ENCODE measurements around the gene C5orf58.

C5orf58 gene

GRCh38 chr5:170286386-170286925 lies 53.7 kb downstream of the C5orf58 start:
- Histone ChIP-seq H3K4me3 (ENCODE audit: low read length) (no peak overlapping the region), H3K27me3 (ENCODE audit: insufficient read depth, low read length) (no peaks in the 10 kb centered on the region), H3K9ac (ENCODE audit: low read depth, low read length) (no peak overlapping the region), H3K36me3 (ENCODE audit: insufficient read depth, low read length) (no peaks in the 10 kb centered on the region), H3K27ac (ENCODE audit: low read depth, low read length) (no peak overlapping the region), H3K4me1 (ENCODE audit: insufficient read depth, low read length) (no peaks in the 10 kb centered on the region; the same call in 1 of the 2 replicates), H3K9me3 (ENCODE audit: insufficient read depth, low read depth, low read length) (peaks cover 18% of the 10 kb centered on the region)
- 47% methylated on average over 2 of the region's 3 CpGs for WGBS

- no peaks in the 10 kb centered on the region for H3K36me3 ChIP-seq (ENCODE audit: insufficient read depth, low read length)
- H3K27ac ChIP-seq (ENCODE audit: low read depth, low read length): no peak overlapping the region
- no peak overlapping the region for H3K9ac ChIP-seq (ENCODE audit: low read depth, low read length)
- H3K4me1 ChIP-seq (ENCODE audit: insufficient read depth, low read length): no peaks in the 10 kb centered on the region; the same call in 1 of the 2 replicates
- 97% methylated on average over 1 of the region's 1 CpG for WGBS
- no peaks in the 10 kb centered on the region for H3K27me3 ChIP-seq (ENCODE audit: insufficient read depth, low read length)
- H3K4me3 ChIP-seq (ENCODE audit: low read length): no peak overlapping the region
- peaks cover 18% of the 10 kb centered on the region for H3K9me3 ChIP-seq (ENCODE audit: insufficient read depth, low read depth, low read length)
Observed at GRCh38 chr5:170287532-170287931, 54.7 kb downstream of the C5orf58 start.

DNA sequence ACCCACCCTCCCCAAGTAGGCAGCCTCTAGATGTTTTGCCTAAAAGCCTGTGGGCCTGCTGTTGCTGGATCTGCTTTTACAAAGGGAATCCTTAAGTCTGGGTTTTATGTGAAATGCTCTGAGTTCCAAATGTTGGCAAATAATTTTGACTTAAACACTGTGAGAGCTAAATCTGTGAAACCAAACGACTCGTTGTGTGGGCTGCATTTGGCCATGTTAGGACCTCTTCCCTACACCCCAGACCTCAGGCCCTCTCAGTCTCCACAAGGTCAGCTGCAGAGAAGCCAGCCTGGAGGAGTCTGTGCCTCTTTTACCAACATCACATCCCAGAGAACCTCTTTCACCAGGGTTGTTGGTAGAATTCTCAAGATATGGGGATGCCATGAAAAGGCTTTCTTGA lies 55.4 kb downstream of the C5orf58 start:
- Histone ChIP-seq H3K9ac (ENCODE audit: low read depth, low read length) (no peak overlapping the region), H3K9me3 (ENCODE audit: insufficient read depth, low read depth, low read length) (peaks cover 18% of the 10 kb centered on the region), H3K4me1 (ENCODE audit: insufficient read depth, low read length) (no peaks in the 10 kb centered on the region; the same call in 1 of the 2 replicates), H3K27ac (ENCODE audit: low read depth, low read length) (no peak overlapping the region), H3K36me3 (ENCODE audit: insufficient read depth, low read length) (no peaks in the 10 kb centered on the region), H3K27me3 (ENCODE audit: insufficient read depth, low read length) (no peaks in the 10 kb centered on the region), H3K4me3 (ENCODE audit: low read length) (no peak overlapping the region)
- 96% methylated on average over 2 of the region's 2 CpGs for WGBS

DNA sequence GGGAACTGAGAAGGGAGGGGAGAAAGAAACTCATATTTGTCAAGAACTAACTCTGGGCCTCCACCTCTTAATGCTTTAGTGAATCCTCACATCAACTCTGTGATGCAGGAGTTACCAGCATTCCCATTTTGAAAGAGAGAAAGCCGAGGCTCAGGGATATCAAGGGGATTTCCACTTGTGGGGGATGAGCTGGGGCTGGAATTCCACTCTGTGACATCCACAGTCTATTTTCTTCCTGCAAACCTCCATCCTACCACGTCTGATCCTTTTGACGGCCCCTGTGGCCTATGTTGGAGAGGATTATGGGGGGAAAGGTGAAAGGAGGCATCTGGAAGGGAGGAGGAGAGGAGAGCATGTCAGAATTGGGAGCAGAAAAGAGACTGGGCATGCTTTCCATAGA lies 55.8 kb downstream of the C5orf58 start:
- Histone ChIP-seq H3K27me3 (ENCODE audit: insufficient read depth, low read length) (no peaks in the 10 kb centered on the region), H3K9me3 (ENCODE audit: insufficient read depth, low read depth, low read length) (peaks cover 18% of the 10 kb centered on the region), H3K4me3 (ENCODE audit: low read length) (no peak overlapping the region), H3K4me1 (ENCODE audit: insufficient read depth, low read length) (no peaks in the 10 kb centered on the region; the same call in 1 of the 2 replicates), H3K27ac (ENCODE audit: low read depth, low read length) (no peak overlapping the region), H3K36me3 (ENCODE audit: insufficient read depth, low read length) (no peaks in the 10 kb centered on the region), H3K9ac (ENCODE audit: low read depth, low read length) (no peak overlapping the region)
- 93% methylated on average over 3 of the region's 3 CpGs for WGBS

DNA sequence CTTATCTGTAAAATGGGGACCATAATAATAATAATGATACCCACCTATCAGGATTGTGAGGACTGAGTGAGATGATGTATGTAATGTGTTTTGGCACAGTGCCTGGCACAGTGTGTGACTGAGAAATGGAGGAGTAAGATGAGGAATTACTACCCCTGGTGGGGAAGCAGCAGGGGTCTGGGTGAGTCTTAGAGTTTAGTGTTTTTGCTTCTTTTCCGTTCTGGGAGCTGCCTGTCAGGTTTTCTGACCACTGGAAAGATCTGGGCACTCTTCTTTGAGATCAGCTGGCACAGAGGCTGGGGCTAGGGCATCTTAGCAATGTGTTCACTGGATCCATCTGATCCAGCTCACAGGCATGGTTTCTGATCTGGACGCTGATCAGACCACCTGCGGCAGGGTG lies 56.3 kb downstream of the C5orf58 start:
- Histone ChIP-seq H3K36me3 (ENCODE audit: insufficient read depth, low read length) (no peaks in the 10 kb centered on the region), H3K27me3 (ENCODE audit: insufficient read depth, low read length) (no peaks in the 10 kb centered on the region), H3K9me3 (ENCODE audit: insufficient read depth, low read depth, low read length) (peaks cover 13% of the 10 kb centered on the region), H3K9ac (ENCODE audit: low read depth, low read length) (no peak overlapping the region), H3K4me3 (ENCODE audit: low read length) (no peak overlapping the region), H3K4me1 (ENCODE audit: insufficient read depth, low read length) (no peaks in the 10 kb centered on the region; the same call in 1 of the 2 replicates), H3K27ac (ENCODE audit: low read depth, low read length) (no peak overlapping the region)
- WGBS: 91% methylated on average over 3 of the region's 3 CpGs

DNA sequence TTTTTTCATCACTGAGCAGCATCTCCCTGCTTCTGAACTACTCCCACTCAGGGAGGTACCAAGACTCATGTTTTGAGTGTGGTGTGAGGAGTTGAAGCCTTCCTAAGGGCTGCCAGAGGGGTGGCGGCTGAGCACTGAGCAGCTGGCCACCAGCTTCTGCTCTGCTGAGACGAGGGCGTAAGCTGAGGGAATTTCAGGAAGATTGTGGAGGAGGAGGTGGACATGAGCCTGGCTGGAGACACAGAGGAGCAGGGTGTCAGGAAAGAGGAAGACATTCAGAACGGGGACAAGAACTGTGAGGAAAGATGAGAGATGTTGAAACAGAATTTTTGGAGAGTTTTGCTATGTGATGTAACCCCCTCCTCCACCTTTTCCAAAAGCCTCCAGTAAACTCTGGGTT lies 57.0 kb downstream of the C5orf58 start:
- Histone ChIP-seq H3K27me3 (ENCODE audit: insufficient read depth, low read length) (no peaks in the 10 kb centered on the region), H3K9ac (ENCODE audit: low read depth, low read length) (no peak overlapping the region)
- WGBS: 88% methylated on average over 4 of the region's 4 CpGs

GRCh38 chr5:170290498-170290897 lies 57.7 kb downstream of the C5orf58 start:
- H3K27me3 ChIP-seq (ENCODE audit: insufficient read depth, low read length): no peaks in the 10 kb centered on the region
- H3K36me3 ChIP-seq (ENCODE audit: insufficient read depth, low read length): no peaks in the 10 kb centered on the region
- peaks cover 6% of the 10 kb centered on the region for H3K9me3 ChIP-seq (ENCODE audit: insufficient read depth, low read depth, low read length)
- 93% methylated on average over 3 of the region's 3 CpGs for WGBS
- no peaks in the 10 kb centered on the region; the same call in 1 of the 2 replicates for H3K4me1 ChIP-seq (ENCODE audit: insufficient read depth, low read length)
- H3K9ac ChIP-seq (ENCODE audit: low read depth, low read length): no peak overlapping the region
- H3K4me3 ChIP-seq (ENCODE audit: low read length): no peak overlapping the region
- H3K27ac ChIP-seq (ENCODE audit: low read depth, low read length): no peak overlapping the region

More for the DNA sequence above, 57.0 kb downstream of the C5orf58 start:
- H3K27ac ChIP-seq (ENCODE audit: low read depth, low read length): no peak overlapping the region
- H3K9me3 ChIP-seq (ENCODE audit: insufficient read depth, low read depth, low read length): peaks cover 9% of the 10 kb centered on the region
- no peak overlapping the region for H3K4me3 ChIP-seq (ENCODE audit: low read length)
- H3K36me3 ChIP-seq (ENCODE audit: insufficient read depth, low read length): no peaks in the 10 kb centered on the region
- H3K4me1 ChIP-seq (ENCODE audit: insufficient read depth, low read length): no peaks in the 10 kb centered on the region; the same call in 1 of the 2 replicates

DNA sequence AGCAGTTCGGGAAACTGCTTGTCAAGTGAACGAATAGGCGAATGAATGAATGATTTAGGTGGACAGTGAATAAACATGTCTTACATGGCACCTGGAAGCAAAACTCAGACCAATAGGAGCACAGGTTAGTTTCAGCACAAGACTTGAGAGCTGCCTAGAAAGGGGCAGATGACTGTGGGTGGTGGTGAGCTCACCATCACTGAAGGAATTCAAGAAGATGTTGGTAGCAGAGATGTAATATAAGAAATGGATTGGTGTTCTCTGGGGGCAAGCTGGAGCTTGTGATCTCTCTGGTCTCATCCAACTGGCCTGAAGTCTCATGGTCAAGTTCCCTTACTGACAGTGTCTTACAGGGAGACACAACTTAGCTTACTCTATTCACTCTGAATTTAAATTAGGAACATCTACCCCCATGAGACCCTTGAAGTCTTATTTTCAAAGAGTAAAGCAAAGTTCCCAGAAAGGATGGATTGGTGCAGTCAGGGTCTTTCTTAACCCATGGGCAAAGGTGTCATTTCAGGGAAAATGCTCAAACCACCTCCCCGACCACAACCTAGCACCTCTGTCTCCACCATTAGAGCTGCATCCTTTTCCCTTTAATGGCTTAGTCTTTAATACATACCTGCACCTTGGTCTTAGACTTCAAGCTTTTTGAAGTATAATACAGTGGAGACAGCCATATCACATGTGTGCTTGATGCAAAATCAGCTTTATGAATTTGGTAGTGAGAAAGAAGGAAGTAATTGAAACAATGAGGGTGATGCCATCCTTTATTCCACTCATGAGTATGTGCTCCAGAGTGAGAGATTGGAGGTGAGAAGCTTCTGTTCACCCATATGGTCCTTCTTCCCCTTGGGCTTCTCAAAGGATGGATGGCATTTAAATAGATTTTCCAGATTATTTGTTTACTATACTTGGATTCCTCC lies 59.7 kb downstream of the C5orf58 start:
- Histone ChIP-seq H3K4me3 (ENCODE audit: low read length) (no peak overlapping the region), H3K27me3 (ENCODE audit: insufficient read depth, low read length) (no peaks in the 10 kb centered on the region), H3K36me3 (ENCODE audit: insufficient read depth, low read length) (no peaks in the 10 kb centered on the region), H3K9ac (ENCODE audit: low read depth, low read length) (no peak overlapping the region), H3K9me3 (ENCODE audit: insufficient read depth, low read depth, low read length) (peaks cover 6% of the 10 kb centered on the region), H3K4me1 (ENCODE audit: insufficient read depth, low read length) (no peaks in the 10 kb centered on the region), H3K27ac (ENCODE audit: low read depth, low read length) (no peak overlapping the region)
- WGBS: 95% methylated on average over 4 of the region's 4 CpGs

DNA sequence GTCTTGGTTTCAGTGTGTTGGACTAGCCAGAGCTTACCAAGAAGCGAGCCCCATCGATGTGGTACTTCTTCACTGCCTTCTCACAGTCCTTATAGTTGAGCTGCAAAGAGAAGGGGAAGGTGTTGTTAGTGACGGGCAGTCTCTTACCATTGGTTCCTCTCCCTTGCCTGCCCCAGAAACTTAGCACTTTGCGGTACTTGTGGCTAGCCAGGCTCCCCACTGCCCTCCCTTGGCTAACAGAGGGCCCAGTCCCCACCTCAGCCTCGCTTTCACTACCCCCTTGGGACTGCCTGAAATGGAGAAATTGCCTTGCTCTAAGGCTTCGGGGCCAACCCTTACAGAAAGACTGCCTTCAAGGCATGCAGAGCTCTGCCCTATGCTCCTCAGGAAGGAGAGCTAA lies 60.5 kb downstream of the C5orf58 start:
- no peaks in the 10 kb centered on the region for H3K36me3 ChIP-seq (ENCODE audit: insufficient read depth, low read length)
- 76% methylated on average over 6 of the region's 6 CpGs for WGBS
- H3K27me3 ChIP-seq (ENCODE audit: insufficient read depth, low read length): no peaks in the 10 kb centered on the region
- H3K9me3 ChIP-seq (ENCODE audit: insufficient read depth, low read depth, low read length): peaks cover 6% of the 10 kb centered on the region
- no peak overlapping the region for H3K4me3 ChIP-seq (ENCODE audit: low read length)
- H3K9ac ChIP-seq (ENCODE audit: low read depth, low read length): no peak overlapping the region
- no peaks in the 10 kb centered on the region for H3K4me1 ChIP-seq (ENCODE audit: insufficient read depth, low read length)
- no peak overlapping the region for H3K27ac ChIP-seq (ENCODE audit: low read depth, low read length)

DNA sequence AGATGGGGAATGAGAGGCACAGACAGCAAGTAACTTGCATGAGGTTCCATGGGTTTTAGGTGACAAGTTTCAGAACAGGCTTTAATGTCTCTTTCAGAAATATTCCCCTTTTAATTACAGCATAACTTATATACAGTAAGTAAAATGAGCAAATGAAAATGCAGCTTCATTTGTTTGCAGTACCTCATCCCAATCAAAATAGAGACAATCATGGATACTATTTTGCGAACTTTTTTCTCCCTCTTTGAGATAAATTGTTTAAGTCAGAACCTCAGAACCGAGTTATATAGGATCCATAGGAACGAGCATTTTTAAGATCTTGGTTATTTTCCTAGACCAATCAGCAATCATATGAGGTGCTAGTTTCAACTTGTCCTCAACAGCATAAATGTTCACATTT lies 61.3 kb downstream of the C5orf58 start:
- Histone ChIP-seq H3K36me3 (ENCODE audit: insufficient read depth, low read length) (no peaks in the 10 kb centered on the region), H3K27me3 (ENCODE audit: insufficient read depth, low read length) (no peaks in the 10 kb centered on the region), H3K9me3 (ENCODE audit: insufficient read depth, low read depth, low read length) (peaks cover 6% of the 10 kb centered on the region), H3K27ac (ENCODE audit: low read depth, low read length) (no peak overlapping the region), H3K9ac (ENCODE audit: low read depth, low read length) (no peak overlapping the region), H3K4me1 (ENCODE audit: insufficient read depth, low read length) (no peaks in the 10 kb centered on the region), H3K4me3 (ENCODE audit: low read length) (no peak overlapping the region)
- WGBS: 94% methylated on average over 3 of the region's 3 CpGs

DNA sequence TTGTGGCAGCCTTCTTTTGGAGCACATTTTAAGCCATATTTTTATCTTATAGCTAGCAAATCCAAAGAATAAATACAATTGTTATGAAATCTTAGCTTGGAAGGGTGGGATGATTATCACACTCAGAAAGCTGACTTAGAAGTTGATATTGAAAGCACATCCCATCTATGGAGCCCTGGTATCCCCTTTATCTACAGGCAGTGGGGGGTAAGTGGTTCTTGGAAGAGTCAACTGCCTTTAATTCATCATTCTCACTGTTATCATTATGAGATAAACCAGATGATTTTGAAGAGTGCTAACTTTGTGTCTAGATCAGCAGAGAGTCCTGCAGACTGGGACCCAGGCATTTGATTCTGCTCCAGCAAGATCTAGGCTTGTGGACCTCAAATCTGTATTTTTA lies 61.8 kb downstream of the C5orf58 start:
- no peak overlapping the region for H3K9ac ChIP-seq (ENCODE audit: low read depth, low read length)
- H3K4me3 ChIP-seq (ENCODE audit: low read length): no peak overlapping the region
- peaks cover 6% of the 10 kb centered on the region for H3K9me3 ChIP-seq (ENCODE audit: insufficient read depth, low read depth, low read length)
- no peaks in the 10 kb centered on the region for H3K36me3 ChIP-seq (ENCODE audit: insufficient read depth, low read length)
- no peaks in the 10 kb centered on the region for H3K4me1 ChIP-seq (ENCODE audit: insufficient read depth, low read length)
- H3K27me3 ChIP-seq (ENCODE audit: insufficient read depth, low read length): no peaks in the 10 kb centered on the region
- no peak overlapping the region for H3K27ac ChIP-seq (ENCODE audit: low read depth, low read length)
